Lower leg skin (tissue), 4 donors: ENCODE measurements around the gene TRABD. TPM values are rescaled to one million over a fixed set of nuclear protein-coding genes. Genes with fewer than 3 reads are reported as not detected.
A peak's percentile ranks its signal among the peaks of the same experiment; 100 is the strongest.
"Not testable (repeated sequence)": the region's sequence is repeated elsewhere in the genome, so short reads cannot be mapped to it uniquely, and the experiment has no call there.

Source experiments
- DNase-seq, 2 donors: peaks; one replicate each; pipeline ENCODE4 v3.0.0-alpha.2; 2019; ENCODE audit warnings: low spot score in 2 of 2
- H3K4me3 ChIP-seq: fragments of 200-600 bp; sonication (generic); 2 replicates; pipeline ENCODE4 v1.5.1; 2017; ENCODE audit warnings: mild to moderate bottlenecking, low read depth; ENCODE audit not compliant: poor library complexity, severe bottlenecking
- POLR2A ChIP-seq, 2 donors: fragments of 450-650 bp; IDR thresholded peaks; one replicate each; pipeline ENCODE4 v1.6.1; 2016 to 2017; ENCODE audit warnings: antibody characterized with exemption in 2 of 2, mild to moderate bottlenecking in 1 of 2, moderate library complexity in 1 of 2
- WGBS, 2 donors: methylation state at CpG; one replicate each; pipeline ENCODE4 v1.1.5; 2018; 5-methylcytosine and 5-hydroxymethylcytosine counted together
- intact Hi-C: fragments of 100-400 bp; cut with DNase I; formaldehyde crosslinking; loops from one replicate; pipeline ENCODE4 v1.15.0; 2023; ENCODE audit warnings: low total_unique reads
- total RNA-seq, 4 donors: library from RNA; depleted of rRNA; stranded (reverse); fragments of >200 nt; gene quantifications; one replicate each; pipeline ENCODE4 v1.1.0, GENCODE V29; 2016
- TF ChIP-seq, protein P1 (sequence below), 3 donors: fragments of 450-650 bp; IDR thresholded peaks; one replicate each; pipeline ENCODE4 v1.5.1; 2016; ENCODE audit warnings: antibody characterized with exemption in 3 of 3, mild to moderate bottlenecking in 3 of 3, moderate library complexity in 2 of 3

The TRABD gene, protein sequence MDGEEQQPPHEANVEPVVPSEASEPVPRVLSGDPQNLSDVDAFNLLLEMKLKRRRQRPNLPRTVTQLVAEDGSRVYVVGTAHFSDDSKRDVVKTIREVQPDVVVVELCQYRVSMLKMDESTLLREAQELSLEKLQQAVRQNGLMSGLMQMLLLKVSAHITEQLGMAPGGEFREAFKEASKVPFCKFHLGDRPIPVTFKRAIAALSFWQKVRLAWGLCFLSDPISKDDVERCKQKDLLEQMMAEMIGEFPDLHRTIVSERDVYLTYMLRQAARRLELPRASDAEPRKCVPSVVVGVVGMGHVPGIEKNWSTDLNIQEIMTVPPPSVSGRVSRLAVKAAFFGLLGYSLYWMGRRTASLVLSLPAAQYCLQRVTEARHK
- total RNA-seq: 10 to 100 TPM; 31.5 to 62.7 (median 46.4) TPM

DNA sequence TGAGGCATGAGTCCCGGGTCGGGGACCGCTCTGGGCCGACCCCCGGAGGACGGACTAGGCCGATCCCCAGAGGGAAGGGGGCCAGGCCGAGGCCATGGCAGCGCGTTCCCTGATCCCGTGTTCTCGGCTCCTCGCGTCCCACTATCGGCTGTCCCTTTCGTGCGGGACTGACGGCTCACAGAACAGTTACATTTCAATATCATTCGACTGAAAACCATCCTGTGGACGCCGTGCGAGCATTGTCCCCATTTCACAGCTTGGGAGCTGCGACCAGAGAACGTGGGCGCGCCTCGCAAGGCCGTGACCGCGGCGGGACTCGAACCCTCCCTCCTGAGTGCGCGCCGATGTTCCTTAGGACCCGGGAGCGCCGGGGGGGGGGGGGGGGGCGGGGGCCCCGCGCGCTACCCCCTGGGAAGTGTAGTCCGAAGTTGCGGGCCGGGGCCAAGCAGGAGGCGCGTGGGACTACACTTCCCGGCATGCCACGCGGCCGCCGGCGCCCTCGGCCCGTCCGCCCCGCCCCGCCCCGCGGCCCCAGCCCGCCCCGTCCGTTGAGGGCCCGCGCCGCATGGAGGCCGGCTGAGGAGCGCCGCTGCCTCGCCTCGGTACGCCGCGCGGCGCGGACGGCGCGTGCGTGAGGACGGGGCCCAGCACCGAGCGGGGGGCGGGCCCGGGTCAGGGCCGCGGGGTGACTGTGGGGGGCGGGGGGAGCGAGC lies at the start of gene TRABD:
Gene TRABD, plus strand, starts transcription at position 539 of the 713 bp plus-strand sequence. CDS start 7,148 bp downstream, outside the sequence.
- TF ChIP-seq POLR2A (IDR thresholded peaks at IDR 0.05): no peak
- TF ChIP-seq, protein P1, sequence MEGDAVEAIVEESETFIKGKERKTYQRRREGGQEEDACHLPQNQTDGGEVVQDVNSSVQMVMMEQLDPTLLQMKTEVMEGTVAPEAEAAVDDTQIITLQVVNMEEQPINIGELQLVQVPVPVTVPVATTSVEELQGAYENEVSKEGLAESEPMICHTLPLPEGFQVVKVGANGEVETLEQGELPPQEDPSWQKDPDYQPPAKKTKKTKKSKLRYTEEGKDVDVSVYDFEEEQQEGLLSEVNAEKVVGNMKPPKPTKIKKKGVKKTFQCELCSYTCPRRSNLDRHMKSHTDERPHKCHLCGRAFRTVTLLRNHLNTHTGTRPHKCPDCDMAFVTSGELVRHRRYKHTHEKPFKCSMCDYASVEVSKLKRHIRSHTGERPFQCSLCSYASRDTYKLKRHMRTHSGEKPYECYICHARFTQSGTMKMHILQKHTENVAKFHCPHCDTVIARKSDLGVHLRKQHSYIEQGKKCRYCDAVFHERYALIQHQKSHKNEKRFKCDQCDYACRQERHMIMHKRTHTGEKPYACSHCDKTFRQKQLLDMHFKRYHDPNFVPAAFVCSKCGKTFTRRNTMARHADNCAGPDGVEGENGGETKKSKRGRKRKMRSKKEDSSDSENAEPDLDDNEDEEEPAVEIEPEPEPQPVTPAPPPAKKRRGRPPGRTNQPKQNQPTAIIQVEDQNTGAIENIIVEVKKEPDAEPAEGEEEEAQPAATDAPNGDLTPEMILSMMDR (IDR thresholded peaks at IDR 0.05): no peak
- intact Hi-C loops: loop anchor here (10.0 kb wide), 1 partner anchor 251 kb away; no protein-coding TSS in a partner anchor
- peak; percentile 78 to 96 for DNase-seq
- 1 to 4% methylated on average over 26 to 37 of the region's 90 CpGs for WGBS, 2 donors
- peak within 1 kb of the TSS; percentile 42 for H3K4me3 ChIP-seq

- no peak overlapping the region for H3K4me3 ChIP-seq
- no peak for DNase-seq
- intact Hi-C loops: no loop called here
- TF ChIP-seq, protein P1 (IDR thresholded peaks at IDR 0.05): no peak
- WGBS, 2 donors: 59 to 80% methylated on average over 5 of the region's 5 CpGs
Measured at GRCh38 chr22:50136581-50137015, 49.1 kb upstream of the TRABD start.

DNA sequence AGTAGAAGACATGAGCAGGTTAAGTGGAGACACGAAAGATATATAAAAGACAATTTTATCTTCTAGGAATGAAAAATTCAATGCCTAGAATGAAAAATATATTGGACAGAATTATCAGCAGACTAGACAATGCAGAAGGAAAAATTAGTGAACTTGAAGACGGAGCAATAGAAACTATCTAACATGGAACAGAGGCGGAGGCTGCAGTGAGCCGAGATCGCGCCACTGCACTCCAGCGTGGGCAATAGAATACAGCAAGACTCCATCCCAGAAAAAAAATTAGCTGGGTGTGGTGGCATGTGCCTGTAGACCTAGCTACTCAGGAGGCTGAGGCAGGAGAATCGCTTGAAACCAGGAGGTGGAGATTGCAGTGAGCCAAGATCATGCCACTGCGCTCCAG lies 48.4 kb upstream of the TRABD start:
- H3K4me3 ChIP-seq, DNase-seq, intact Hi-C loops: not testable (repeated sequence)
- 94 to 95% methylated on average over 9 of the region's 9 CpGs for WGBS, 2 donors

- H3K4me3 ChIP-seq: no peak overlapping the region
- TF ChIP-seq POLR2A (IDR thresholded peaks at IDR 0.05): no peak
- TF ChIP-seq, protein P1 (IDR thresholded peaks at IDR 0.05): no peak
- no peak for DNase-seq
- WGBS, 2 donors: 88 to 91% methylated on average over 4 of the region's 4 CpGs
- intact Hi-C loops: no loop called here
Measured at GRCh38 chr22:50138041-50138440, 47.7 kb upstream of the TRABD start.

DNA sequence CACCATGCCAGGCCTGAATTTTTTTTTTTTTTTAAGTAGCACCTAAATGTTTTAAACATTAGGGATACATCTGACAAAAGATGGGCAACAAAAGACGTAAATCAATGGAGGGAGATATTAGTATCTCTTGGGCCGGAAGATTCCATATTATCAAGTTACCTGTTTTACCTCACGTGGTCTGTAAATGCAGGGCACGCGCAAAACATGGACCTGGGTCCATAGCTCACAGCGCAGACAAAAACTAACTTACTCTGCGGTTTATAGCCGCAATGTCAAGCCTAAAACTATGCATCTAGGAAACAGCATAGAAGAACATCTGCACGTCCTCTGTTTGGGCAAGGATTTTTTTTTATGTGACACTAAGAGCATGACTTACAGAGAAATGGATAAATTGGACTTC lies 46.7 kb upstream of the TRABD start:
- intact Hi-C loops: no loop called here
- TF ChIP-seq POLR2A (IDR thresholded peaks at IDR 0.05): no peak
- TF ChIP-seq, protein P1 (IDR thresholded peaks at IDR 0.05): no peak
- no peak for DNase-seq
- 85 to 87% methylated on average over 9 of the region's 9 CpGs for WGBS, 2 donors
- no peak overlapping the region for H3K4me3 ChIP-seq

DNA sequence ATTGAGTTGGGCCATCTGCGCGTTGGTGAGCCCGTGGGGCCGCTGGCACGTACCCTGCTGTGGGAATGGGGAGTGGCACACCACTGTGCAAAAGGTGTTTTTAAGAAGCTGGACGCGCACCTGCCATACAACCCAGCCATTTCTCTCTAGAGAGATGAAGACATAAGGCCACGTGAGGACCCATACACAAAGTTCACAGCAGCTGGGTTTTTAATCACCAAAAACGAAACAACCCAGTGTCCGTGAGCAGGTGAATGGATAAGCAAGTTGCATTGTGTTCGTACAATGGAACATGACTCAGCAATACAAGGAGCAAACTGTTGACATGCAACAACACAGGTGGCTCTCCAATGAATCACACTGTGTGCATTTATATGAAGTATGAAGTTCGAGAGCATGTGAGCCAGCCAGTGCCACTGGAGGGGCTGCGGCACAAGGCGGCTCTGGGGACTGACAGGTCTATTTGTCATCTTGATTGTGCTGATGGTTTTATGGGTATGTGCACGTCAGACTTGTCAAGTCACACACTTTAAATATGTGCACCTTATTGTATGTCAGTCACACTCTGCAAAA lies 45.8 kb upstream of the TRABD start:
- intact Hi-C loops: no loop called here
- WGBS, 2 donors: 78 to 79% methylated on average over 15 of the region's 15 CpGs
- TF ChIP-seq, protein P1 (IDR thresholded peaks at IDR 0.05): no peak
- no peak for TF ChIP-seq POLR2A (IDR thresholded peaks at IDR 0.05)
- no peak overlapping the region for H3K4me3 ChIP-seq
- DNase-seq: peak in 1 of 2 donors; percentile 78
